ENCODE results near the gene ARID1A. TPM values are rescaled to one million over a fixed set of nuclear protein-coding genes. Genes with fewer than 3 reads are reported as not detected.
A peak's percentile ranks its signal among the peaks of the same experiment; 100 is the strongest.
"Not testable (repeated sequence)": the region's sequence is repeated elsewhere in the genome, so short reads cannot be mapped to it uniquely, and the experiment has no call there.

The ARID1A gene
- total RNA-seq, 4 donors from 2014 or later, result 25.8 to 48.4 (median 40.6) TPM

- ATAC-seq (ENCODE audit: low FRiP score), result no peak
- TF ChIP-seq, protein P1, sequence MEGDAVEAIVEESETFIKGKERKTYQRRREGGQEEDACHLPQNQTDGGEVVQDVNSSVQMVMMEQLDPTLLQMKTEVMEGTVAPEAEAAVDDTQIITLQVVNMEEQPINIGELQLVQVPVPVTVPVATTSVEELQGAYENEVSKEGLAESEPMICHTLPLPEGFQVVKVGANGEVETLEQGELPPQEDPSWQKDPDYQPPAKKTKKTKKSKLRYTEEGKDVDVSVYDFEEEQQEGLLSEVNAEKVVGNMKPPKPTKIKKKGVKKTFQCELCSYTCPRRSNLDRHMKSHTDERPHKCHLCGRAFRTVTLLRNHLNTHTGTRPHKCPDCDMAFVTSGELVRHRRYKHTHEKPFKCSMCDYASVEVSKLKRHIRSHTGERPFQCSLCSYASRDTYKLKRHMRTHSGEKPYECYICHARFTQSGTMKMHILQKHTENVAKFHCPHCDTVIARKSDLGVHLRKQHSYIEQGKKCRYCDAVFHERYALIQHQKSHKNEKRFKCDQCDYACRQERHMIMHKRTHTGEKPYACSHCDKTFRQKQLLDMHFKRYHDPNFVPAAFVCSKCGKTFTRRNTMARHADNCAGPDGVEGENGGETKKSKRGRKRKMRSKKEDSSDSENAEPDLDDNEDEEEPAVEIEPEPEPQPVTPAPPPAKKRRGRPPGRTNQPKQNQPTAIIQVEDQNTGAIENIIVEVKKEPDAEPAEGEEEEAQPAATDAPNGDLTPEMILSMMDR (IDR thresholded peaks at IDR 0.05), result no peak
- no peak for DNase-seq (ENCODE audit: low spot score)
Measured at GRCh38 chr1:26704629-26705028, 8.8 kb downstream of the ARID1A start.

GRCh38 chr1:26705227-26705626, 9.4 kb downstream of the ARID1A start:
- ATAC-seq (ENCODE audit: low FRiP score); DNase-seq (ENCODE audit: low spot score): not testable (repeated sequence)

DNA sequence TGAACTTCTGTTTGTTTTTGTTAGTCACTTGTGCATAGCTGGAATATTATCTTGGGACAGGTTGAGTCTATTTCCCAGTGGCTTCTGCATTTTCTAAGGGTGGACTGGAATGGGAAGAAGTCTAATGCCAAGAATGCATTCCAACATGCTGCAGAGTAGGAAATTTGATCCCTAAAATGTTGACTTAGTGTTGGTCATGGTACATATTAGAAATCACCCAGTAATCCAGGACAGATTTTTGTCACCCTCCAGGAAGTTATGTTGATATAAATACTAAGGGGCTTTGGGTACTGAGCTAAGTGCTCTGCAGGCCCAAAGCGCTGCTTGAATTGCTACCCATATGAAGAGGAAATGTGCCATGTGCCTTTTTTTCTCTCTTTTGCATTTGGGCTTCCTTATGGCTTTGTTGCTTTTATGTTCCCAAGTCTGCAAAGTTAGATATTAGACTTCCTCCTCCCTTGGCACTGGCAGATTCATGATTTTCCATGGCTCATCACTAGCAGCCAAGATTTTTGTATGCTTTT, 10.0 kb downstream of the ARID1A start:
- ATAC-seq (ENCODE audit: low FRiP score), result no peak
- TF ChIP-seq, protein P1 (IDR thresholded peaks at IDR 0.05), result no peak

DNA sequence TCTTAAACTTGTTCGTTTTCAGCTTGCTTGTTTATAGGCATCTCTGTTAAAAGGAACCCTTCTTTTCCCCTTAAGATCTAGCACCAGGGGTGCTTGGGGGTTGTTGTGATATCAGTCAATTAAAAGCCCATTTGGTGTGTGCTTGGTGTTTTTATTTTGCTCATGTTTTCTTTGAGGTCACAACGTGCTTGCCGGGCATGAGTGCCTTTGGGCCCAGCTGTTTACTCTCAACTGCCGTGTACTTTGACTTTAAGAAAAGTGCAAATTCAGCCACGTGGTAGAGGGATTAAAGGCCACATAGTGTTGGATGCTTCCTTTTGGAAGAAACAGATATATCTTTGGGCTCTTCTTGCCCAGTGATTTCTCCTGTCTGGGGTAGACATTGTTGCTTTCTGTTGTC, 10.5 kb downstream of the ARID1A start:
- no peak for DNase-seq (ENCODE audit: low spot score)
- ATAC-seq (ENCODE audit: low FRiP score), result no peak
- TF ChIP-seq, protein P1 (IDR thresholded peaks at IDR 0.05), result no peak

More for the DNA sequence above, 10.0 kb downstream of the ARID1A start:
- DNase-seq (ENCODE audit: low spot score), result no peak

DNA sequence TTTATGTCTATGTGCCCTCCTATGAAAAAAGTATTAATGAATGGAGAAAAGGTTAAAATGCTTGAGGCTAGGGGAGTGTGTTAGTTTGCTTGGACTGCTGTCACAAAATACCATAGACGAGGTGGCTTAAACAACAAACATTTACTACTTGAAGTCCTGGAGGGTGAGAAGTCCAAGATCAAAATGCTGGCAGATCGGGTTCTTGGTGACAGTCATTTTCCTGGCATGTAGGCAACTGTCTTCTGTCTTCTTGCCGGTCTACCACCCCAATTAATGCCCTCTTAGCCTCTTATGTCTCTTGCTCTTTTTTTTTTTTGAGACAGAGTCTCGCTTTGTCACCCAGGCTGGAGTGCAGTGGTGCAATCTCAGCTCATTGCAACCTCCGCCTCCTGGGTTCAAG, 15.0 kb downstream of the ARID1A start:
- TF ChIP-seq, protein P1 (IDR thresholded peaks at IDR 0.05), result no peak
- ATAC-seq (ENCODE audit: low FRiP score) (no peak), DNase-seq (ENCODE audit: low spot score) (no peak)

DNA sequence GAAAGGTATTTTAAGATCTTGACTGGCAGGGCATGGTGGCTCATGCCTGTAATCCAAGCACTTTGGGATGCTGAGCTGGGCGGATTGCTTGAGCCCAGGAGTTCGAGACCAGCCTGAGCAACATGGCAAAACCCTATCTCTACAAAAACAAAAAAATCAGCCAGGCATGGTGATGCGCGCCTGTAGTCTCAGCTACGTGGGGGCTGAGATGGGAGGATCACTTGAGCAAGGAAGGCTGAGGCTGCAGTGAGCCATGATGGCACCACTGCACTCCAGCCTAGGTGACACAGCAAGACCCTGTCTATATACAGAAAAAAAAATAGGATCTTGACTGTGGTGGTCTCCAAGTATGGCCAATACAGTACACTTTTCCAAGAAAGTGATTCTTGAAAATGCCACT, 16.0 kb downstream of the ARID1A start:
- no peak for DNase-seq (ENCODE audit: low spot score)
- no peak for ATAC-seq (ENCODE audit: low FRiP score)
- TF ChIP-seq, protein P1 (IDR thresholded peaks at IDR 0.05), result no peak

GRCh38 chr1:26717017-26717491, 21.2 kb downstream of the ARID1A start:
- peak; percentile 55 for ATAC-seq (ENCODE audit: low FRiP score)

More at GRCh38 chr1:26717017-26717491, 21.2 kb downstream of the ARID1A start:
- TF ChIP-seq, protein P1 (IDR thresholded peaks at IDR 0.05), result no peak
- DNase-seq (ENCODE audit: low spot score), result no peak
